Measurements from ENCODE around the gene ZMPSTE24.
"Not testable (repeated sequence)": the region's sequence is repeated elsewhere in the genome, so short reads cannot be mapped to it uniquely, and the experiment has no call there.

DNA sequence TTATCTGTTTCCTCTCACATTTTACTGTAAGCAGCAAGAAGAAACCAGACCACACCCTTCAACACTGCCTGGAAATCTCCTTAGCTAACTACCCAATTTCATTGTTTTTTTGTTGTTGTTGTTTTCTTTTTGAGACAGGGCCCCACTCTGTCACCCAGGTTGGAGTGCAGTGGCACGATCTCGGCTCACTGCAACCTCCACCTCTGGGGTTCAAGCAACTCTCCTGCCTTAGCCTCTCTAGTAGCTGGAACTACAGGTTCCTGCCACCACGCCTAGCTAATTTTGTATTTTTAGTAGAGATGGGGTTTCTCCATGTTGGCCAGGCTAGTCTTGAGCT, 84.3 kb downstream of the ZMPSTE24 start:
- TF ChIP-seq, protein P1, sequence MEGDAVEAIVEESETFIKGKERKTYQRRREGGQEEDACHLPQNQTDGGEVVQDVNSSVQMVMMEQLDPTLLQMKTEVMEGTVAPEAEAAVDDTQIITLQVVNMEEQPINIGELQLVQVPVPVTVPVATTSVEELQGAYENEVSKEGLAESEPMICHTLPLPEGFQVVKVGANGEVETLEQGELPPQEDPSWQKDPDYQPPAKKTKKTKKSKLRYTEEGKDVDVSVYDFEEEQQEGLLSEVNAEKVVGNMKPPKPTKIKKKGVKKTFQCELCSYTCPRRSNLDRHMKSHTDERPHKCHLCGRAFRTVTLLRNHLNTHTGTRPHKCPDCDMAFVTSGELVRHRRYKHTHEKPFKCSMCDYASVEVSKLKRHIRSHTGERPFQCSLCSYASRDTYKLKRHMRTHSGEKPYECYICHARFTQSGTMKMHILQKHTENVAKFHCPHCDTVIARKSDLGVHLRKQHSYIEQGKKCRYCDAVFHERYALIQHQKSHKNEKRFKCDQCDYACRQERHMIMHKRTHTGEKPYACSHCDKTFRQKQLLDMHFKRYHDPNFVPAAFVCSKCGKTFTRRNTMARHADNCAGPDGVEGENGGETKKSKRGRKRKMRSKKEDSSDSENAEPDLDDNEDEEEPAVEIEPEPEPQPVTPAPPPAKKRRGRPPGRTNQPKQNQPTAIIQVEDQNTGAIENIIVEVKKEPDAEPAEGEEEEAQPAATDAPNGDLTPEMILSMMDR (IDR thresholded peaks at IDR 0.05): not testable (repeated sequence)
- TF ChIP-seq SIN3A (IDR thresholded peaks at IDR 0.05; ENCODE audit: borderline replicate concordance, insufficient read depth, low read depth, low read length): not testable (repeated sequence)
